H1 (cell line): ENCODE data around the gene C19orf85. TPM values are rescaled to one million over a fixed set of nuclear protein-coding genes. Genes with fewer than 3 reads are reported as not detected.

Experiments used
- MAFK ChIP-seq: IDR thresholded peaks from 2 replicates; pipeline ENCODE4 v1.6.1; 2012; ENCODE audit warnings: low read depth, mild to moderate bottlenecking, improper control_type of control experiment, low read length
- polyA plus RNA-seq, 7 experiments: library from polyadenylated mRNA; depleted of rRNA in 3 of 7; stranded (reverse) in 5 of 7; unstranded in 2 of 7; fragments of >200 nt in 5 of 7; fragments of 200-250 nt in 2 of 7; gene quantifications; 1 replicate in 5 of 7; 2 replicates in 1 of 7; 4 replicates in 1 of 7; pipeline versions ENCODE4 v1.2.1 to v1.2.3, GENCODE V29; 2011 to 2013; ENCODE audit warnings: missing spikeins in 2 of 7, mixed read lengths in 2 of 7
- total RNA-seq: library from RNA; stranded (reverse); fragmentation: NEBNext Ultra II Directional; extraction: Animal tissue kit (Norgen Biotek cat#: 25700); gene quantifications from 2 replicates; pipeline ENCODE4 v1.2.1, GENCODE V29; 2021

The C19orf85 gene
- total and polyA plus RNA-seq, 2 of the 8 experiments (the other 6 are each of a cell fraction or from before 2014, with no cell fraction given) = 2.2 to 3.2 TPM

DNA sequence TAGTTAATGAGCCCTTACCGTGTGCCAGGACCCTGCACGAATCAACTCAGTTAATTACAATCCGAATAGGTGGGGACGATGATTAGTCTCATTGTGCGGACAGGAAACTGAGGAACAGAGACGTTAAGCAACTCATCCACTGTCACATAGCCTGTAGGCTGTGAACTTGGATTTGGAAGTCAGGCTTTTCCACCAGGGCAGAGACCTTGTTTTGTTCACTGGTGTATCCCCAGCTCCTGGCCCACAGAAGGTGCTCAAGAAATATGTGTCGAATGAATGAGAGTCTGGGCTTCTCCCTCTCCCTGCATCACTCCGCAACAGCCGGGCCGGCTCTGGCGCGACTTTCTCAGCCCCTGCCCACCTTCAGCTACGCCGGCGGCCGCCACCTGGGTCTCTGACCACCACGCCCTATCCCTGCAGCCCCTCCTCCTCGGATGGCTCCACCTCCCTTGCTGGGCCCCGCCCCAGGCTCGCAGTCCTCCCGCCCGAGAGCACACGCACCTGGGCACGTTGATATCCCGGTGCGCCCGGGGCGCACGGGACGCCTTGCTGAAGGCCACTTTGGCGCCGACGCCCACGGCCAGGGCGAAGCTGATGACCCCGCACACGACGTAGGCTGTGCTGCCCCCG is 22.7 kb downstream of the C19orf85 start (continued):
- no peak for TF ChIP-seq MAFK
